WERI-Rb-1 (cell line): ENCODE results near the gene MIA2.
"Not testable (repeated sequence)": the region's sequence is repeated elsewhere in the genome, so short reads cannot be mapped to it uniquely, and the experiment has no call there.

ENCODE experiments used
- DNase-seq: peaks from one replicate; pipeline ENCODE4 v3.0.0-alpha.2; 2020
- H3K27ac ChIP-seq: fragments of 250-450 bp; sonication (Bioruptor Pico); 2 replicates; pipeline ENCODE4 v1.5.1; 2020; ENCODE audit warnings: mild to moderate bottlenecking, moderate library complexity
- H3K27me3 ChIP-seq: fragments of 250-450 bp; sonication (Bioruptor Pico); 2 replicates; pipeline ENCODE4 v1.5.1; 2021; ENCODE audit warnings: mild to moderate bottlenecking, low read depth, moderate library complexity; ENCODE audit not compliant: insufficient read depth, severe bottlenecking
- H3K36me3 ChIP-seq: fragments of 250-450 bp; sonication (Bioruptor Pico); 2 replicates; pipeline ENCODE4 v1.5.1; 2020; ENCODE audit warnings: mild to moderate bottlenecking, moderate library complexity
- H3K4me3 ChIP-seq: 2 replicates; pipeline ENCODE4 v1.5.1; 2011; ENCODE audit warnings: low read depth, mild to moderate bottlenecking, control low read depth, low read length
- H3K9me3 ChIP-seq: fragments of 250-450 bp; sonication (Bioruptor Pico); 2 replicates; pipeline ENCODE4 v1.5.1; 2021; ENCODE audit warnings: mild to moderate bottlenecking, moderate library complexity; ENCODE audit not compliant: severe bottlenecking
- CTCF ChIP-seq: IDR thresholded peaks from 2 replicates; pipeline ENCODE4 v1.5.1; 2011; ENCODE audit warnings: low read depth, mild to moderate bottlenecking, control low read depth, inconsistent platforms, low read length

MIA2 gene

GRCh38 chr14:39343614-39344013, 109.9 kb downstream of the MIA2 start:
- Histone ChIP-seq H3K9me3 (no peaks in the 10 kb centered on the region), H3K27me3 (no peaks in the 10 kb centered on the region), H3K36me3 (no peaks in the 10 kb centered on the region), H3K4me3 (no peak overlapping the region), H3K27ac (no peak overlapping the region)
- no peak for DNase-seq
- no peak for TF ChIP-seq CTCF

GRCh38 chr14:39350866-39351265, 117.2 kb downstream of the MIA2 start:
- no peak for DNase-seq
- Histone ChIP-seq H3K36me3 (no peaks in the 10 kb centered on the region), H3K27me3 (no peaks in the 10 kb centered on the region), H3K4me3 (no peak overlapping the region), H3K27ac (no peak overlapping the region), H3K9me3 (no peaks in the 10 kb centered on the region)
- no peak for TF ChIP-seq CTCF

GRCh38 chr14:39351708-39352107, 118.0 kb downstream of the MIA2 start:
- H3K9me3 ChIP-seq, result no peaks in the 10 kb centered on the region
- no peak for TF ChIP-seq CTCF
- H3K27ac ChIP-seq, result no peak overlapping the region
- no peak overlapping the region for H3K4me3 ChIP-seq
- DNase-seq, result no peak
- no peaks in the 10 kb centered on the region for H3K27me3 ChIP-seq
- H3K36me3 ChIP-seq, result no peaks in the 10 kb centered on the region

GRCh38 chr14:39359069-39359468, 125.4 kb downstream of the MIA2 start:
- DNase-seq, H3K9me3 ChIP-seq, H3K36me3 ChIP-seq, H3K4me3 ChIP-seq, H3K27me3 ChIP-seq, H3K27ac ChIP-seq: not testable (repeated sequence)

- H3K4me3 ChIP-seq, result no peak overlapping the region
- H3K27me3 ChIP-seq, result no peaks in the 10 kb centered on the region
- H3K36me3 ChIP-seq, result no peaks in the 10 kb centered on the region
- DNase-seq, result no peak
- no peaks in the 10 kb centered on the region for H3K9me3 ChIP-seq
- TF ChIP-seq CTCF, result no peak
- no peak overlapping the region for H3K27ac ChIP-seq
Measured at GRCh38 chr14:39360316-39360715, 126.6 kb downstream of the MIA2 start.

GRCh38 chr14:39361556-39361955, 127.8 kb downstream of the MIA2 start:
- not testable (repeated sequence) for H3K27ac ChIP-seq, H3K4me3 ChIP-seq, H3K9me3 ChIP-seq, H3K36me3 ChIP-seq, H3K27me3 ChIP-seq, DNase-seq

GRCh38 chr14:39364509-39364908, 130.8 kb downstream of the MIA2 start:
- Histone ChIP-seq H3K36me3 (no peaks in the 10 kb centered on the region), H3K9me3 (no peaks in the 10 kb centered on the region), H3K27me3 (no peaks in the 10 kb centered on the region), H3K4me3 (no peak overlapping the region), H3K27ac (no peak overlapping the region)
- DNase-seq, result no peak
- no peak for TF ChIP-seq CTCF
